Ishikawa (cell line): ENCODE data around the gene GRIP2.

ENCODE experiments used
- CEBPB ChIP-seq: IDR thresholded peaks from 2 replicates; pipeline ENCODE4 v1.6.1; 2012
- EGR1 ChIP-seq: IDR thresholded peaks from 2 replicates; pipeline ENCODE4 v1.6.1; 2012
- EP300 ChIP-seq: IDR thresholded peaks from 2 replicates; pipeline ENCODE4 v1.6.1; 2012; ENCODE audit warnings: borderline replicate concordance
- FOXM1 ChIP-seq: IDR thresholded peaks from 2 replicates; pipeline ENCODE4 v1.6.1; 2012; ENCODE audit warnings: low read depth, borderline replicate concordance
- NFIC ChIP-seq: IDR thresholded peaks from 2 replicates; pipeline ENCODE4 v1.6.1; 2012
- RAD21 ChIP-seq: IDR thresholded peaks from 2 replicates; pipeline ENCODE4 v1.6.1; 2012; ENCODE audit warnings: low read depth
- TAF1 ChIP-seq: IDR thresholded peaks from 2 replicates; pipeline ENCODE4 v1.6.1; 2012; ENCODE audit warnings: low read depth, mild to moderate bottlenecking
- TCF12 ChIP-seq: IDR thresholded peaks from 2 replicates; pipeline ENCODE4 v1.6.1; 2012; ENCODE audit warnings: low read depth
- TEAD4 ChIP-seq: IDR thresholded peaks from 2 replicates; pipeline ENCODE4 v1.6.1; 2012
- YY1 ChIP-seq: IDR thresholded peaks from 2 replicates; pipeline ENCODE4 v1.6.1; 2012; ENCODE audit warnings: low read depth
- ZBTB7A ChIP-seq: IDR thresholded peaks from 2 replicates; pipeline ENCODE4 v1.6.1; 2012; ENCODE audit warnings: low read depth
- TF ChIP-seq, protein P1 (sequence below): IDR thresholded peaks from 2 replicates; pipeline ENCODE4 v1.6.1; 2012

DNA sequence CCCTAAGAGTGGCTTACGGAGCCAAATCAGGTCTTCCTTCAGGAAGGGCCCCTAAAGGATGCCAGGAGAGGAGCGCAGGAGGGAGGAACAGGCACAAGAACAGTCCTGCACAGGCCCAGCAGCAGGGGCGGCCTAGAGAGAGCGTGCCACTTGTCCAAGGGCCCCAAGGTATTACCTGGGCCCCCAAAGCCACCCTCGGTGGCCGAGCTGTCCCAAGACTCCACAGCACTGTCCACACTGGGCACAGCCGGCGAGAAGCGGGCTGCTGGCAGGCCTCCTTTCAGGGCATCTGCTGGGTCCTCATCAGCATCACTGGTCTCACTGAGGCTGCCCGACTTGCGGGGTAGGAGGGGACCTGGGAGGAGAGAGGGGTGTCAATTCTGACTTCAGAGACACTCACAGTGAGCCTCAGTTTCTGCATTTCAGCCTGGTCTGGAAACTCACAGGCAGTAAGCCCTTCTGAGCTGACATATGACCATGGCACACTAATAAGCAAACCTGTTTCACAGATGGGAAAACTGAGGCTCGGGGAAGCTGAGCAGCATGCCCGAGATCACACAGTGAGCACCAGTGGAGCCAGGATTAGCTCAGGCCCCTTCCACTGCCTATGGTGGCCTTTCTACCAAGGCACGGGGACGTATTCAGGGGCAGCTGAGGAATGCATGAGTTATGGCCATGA, 33.4 kb downstream of the GRIP2 start:
- TF ChIP-seq TCF12 (no peak), CEBPB (no peak), YY1 (no peak), ZBTB7A (no peak), TAF1 (no peak), TEAD4 (no peak), EGR1 (no peak), NFIC (no peak), FOXM1 (no peak), EP300 (no peak), RAD21 (no peak)
- TF ChIP-seq, protein P1, sequence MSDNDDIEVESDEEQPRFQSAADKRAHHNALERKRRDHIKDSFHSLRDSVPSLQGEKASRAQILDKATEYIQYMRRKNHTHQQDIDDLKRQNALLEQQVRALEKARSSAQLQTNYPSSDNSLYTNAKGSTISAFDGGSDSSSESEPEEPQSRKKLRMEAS: no peak
